ENCODE results near the gene AKAP8L.

The AKAP8L gene

DNA sequence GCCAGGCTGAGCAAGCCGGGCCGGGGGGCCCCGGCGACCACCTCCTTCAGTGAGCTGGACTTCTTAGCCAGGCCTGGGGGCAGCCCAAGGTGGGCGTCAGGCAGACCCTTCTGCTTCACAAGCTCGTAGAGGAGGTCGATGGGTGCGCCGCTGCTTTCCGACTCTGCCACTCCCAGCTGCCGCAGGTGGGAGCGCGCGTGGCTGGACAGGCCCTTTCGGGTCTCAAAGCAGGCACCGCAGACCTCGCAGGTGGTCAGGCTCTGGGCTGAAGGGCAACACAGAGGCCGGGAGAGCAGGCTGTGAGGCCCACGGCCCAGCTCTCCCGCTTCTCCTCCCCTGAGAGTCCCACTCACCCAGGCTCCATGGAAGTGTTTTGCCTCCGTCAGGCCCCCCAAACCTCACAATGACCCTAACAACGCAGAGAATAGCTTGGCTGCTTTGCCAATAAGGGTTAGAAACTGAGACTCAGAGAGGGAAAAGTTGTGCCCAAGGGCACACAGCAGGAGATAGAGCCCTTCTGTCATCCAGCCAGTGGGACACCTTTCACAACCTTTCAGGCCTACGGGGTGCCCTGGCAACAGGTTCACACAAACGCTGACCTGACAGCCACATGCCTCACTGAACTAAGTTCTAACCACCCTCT, 11.2 kb upstream of the AKAP8L start:
- no peak for DNase-seq (ENCODE audit: extremely low spot score)
- CTCF ChIA-PET: interaction anchor here (1.2 to 4.0 kb wide), 2 partner anchors 10 to 126 kb away, joined by 3 to 44 read pairs; partner anchors contain the start of gene AKAP8L
- POLR2A ChIA-PET: no interaction called here
- TF ChIP-seq, protein P1, sequence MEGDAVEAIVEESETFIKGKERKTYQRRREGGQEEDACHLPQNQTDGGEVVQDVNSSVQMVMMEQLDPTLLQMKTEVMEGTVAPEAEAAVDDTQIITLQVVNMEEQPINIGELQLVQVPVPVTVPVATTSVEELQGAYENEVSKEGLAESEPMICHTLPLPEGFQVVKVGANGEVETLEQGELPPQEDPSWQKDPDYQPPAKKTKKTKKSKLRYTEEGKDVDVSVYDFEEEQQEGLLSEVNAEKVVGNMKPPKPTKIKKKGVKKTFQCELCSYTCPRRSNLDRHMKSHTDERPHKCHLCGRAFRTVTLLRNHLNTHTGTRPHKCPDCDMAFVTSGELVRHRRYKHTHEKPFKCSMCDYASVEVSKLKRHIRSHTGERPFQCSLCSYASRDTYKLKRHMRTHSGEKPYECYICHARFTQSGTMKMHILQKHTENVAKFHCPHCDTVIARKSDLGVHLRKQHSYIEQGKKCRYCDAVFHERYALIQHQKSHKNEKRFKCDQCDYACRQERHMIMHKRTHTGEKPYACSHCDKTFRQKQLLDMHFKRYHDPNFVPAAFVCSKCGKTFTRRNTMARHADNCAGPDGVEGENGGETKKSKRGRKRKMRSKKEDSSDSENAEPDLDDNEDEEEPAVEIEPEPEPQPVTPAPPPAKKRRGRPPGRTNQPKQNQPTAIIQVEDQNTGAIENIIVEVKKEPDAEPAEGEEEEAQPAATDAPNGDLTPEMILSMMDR (IDR thresholded peaks at IDR 0.05; ENCODE audit: control extremely low read depth, extremely low read depth, low read depth, missing control alignments): no peak

DNA sequence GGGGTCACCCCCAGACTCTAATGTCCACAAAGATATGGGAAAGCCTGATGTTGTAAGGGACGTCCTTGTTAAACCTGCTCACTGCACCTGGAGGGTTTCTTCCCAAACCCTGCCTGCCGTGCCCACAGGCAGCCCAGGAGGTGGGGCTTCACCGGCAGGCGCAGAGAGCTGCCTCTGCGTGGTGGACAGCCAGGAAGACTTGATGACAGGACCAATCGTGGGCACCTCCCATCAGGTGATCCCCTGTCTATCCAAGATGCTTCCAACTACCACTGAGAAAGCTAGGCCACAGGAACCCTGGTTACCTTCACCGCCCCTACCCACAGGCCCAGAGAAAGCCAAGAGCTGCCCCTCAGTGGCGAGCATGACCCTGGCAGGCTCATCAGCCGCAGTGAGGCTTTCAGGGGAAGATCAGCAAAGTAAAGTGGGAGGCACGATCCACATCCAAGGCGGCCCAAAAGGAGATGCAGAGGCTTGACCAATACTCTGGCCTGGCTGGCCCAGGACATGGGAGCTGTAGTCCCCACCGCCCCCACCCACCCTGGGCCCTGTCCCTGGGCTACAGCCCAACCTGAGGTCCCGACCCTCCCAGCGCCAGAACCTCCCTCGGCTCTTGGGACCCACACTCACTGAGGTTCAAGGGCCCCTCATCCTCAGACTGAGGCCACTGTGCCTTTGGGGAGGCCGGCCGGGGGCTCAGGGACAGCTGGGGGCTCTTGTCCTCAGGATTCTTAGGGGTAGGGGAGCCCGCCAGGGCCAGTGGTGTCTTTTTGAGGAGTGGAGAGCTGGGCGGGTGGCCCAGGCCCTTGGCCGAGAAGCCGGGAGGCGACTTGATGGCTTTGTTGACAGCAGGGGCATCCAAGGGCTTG, 10.4 kb upstream of the AKAP8L start:
- POLR2A ChIA-PET: no interaction called here
- TF ChIP-seq, protein P1 (IDR thresholded peaks at IDR 0.05; ENCODE audit: control extremely low read depth, extremely low read depth, low read depth, missing control alignments): no peak
- no peak for DNase-seq (ENCODE audit: extremely low spot score)
- CTCF ChIA-PET: interaction anchor here (1.2 to 4.0 kb wide), 2 partner anchors 9 to 126 kb away, joined by 3 to 44 read pairs; partner anchors contain the start of gene AKAP8L

DNA sequence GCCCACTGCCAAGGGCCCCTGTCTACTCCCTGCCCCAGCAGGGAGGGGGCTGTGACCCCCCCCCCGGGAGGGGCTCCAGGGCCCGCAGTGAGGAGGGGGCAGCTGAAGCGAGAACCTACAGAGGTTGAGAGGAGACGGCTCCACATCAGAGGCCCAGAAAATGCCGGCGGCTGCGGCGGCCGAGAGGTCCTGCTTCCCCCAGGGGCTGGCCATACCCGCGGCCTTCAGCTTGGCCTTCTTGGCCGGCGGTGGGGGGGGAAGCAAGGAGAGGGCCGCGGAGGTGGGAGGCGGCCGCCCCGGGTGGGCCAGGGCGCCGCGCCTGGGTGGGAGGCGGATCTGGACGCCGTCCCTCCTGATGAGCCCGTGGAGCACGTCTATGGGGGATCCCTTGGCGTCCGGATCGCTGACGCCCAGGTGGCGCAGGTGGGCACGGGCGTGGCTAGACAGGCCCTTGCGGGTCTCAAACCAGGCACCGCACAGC, 9.2 kb upstream of the AKAP8L start:
- DNase-seq (ENCODE audit: extremely low spot score): no peak
- POLR2A ChIA-PET: interaction anchor here (0.6 kb wide), 1 partner anchor 9 kb away, joined by 5 read pairs; no protein-coding TSS in a partner anchor
- CTCF ChIA-PET: interaction anchor here (4.0 kb wide), 1 partner anchor 8 kb away, joined by 44 read pairs; the partner anchor contains the start of gene AKAP8L
- TF ChIP-seq, protein P1 (IDR thresholded peaks at IDR 0.05; ENCODE audit: control extremely low read depth, extremely low read depth, low read depth, missing control alignments): no peak

DNA sequence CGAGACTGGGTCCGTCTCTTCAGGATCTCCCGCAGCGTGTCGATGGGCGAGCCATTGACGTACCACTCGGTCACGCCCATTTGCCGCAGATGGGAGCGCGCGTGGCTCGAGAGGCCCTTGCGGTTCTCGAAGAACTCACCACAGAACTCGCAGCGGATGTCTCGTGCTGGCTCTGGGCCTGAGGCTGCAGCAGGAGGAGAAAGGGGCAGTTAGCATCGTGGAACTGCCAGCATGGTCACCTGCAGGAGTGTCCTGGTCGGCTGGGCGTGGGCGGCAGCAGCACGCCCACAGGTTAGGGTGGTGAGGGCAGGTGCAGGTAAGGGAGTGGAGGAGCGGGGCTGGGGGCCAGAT, 8.5 kb upstream of the AKAP8L start:
- TF ChIP-seq, protein P1 (IDR thresholded peaks at IDR 0.05; ENCODE audit: control extremely low read depth, extremely low read depth, low read depth, missing control alignments): no peak
- no peak for DNase-seq (ENCODE audit: extremely low spot score)
- ChIA-PET CTCF (no interaction called here), POLR2A (no interaction called here)

DNA sequence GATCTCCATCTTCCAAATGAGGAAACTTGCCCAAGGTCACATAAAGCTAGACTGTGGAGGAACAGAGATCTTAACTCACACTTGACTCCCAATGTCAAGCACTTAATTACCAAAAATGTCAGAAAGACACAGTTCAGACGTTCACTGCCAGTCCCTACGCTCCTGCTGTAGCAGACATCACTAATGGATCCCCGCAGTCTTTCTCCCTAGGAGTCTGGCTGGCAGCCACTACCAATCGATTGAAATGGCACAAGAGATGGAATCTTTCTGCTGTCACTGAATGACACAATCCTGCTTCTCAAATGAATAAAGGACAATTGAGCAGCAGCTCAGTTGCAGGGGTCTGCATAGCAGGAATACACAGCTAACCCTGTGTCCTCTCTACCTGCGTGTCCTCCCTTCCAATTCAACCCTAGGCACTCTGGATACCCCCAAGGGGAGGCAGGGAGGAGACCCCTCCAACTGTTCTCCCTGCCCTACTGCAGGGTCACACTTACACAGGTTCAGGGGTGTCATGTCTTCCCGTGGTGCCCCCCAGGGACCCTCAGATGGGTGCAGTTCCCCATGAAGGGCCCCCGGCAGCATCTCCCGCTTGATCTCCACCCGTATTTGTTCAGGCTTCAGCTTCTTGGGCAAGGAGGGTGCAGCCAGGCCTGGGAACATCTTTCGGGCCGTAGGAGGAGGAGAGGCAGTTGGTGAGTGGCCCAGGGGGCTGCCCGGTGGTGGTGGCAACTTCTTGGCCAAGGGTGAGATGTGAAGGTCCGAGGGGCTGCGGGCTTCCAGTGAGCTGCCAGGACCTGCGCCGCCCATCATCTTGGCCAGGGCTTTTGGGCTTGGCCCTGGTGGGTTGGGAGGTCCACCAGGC, 7.9 kb upstream of the AKAP8L start:
- DNase-seq (ENCODE audit: extremely low spot score): no peak
- ChIA-PET CTCF (interaction anchor here (0.7 kb wide), 1 partner anchor 10 kb away, joined by 3 read pairs; no protein-coding TSS in a partner anchor), POLR2A (no interaction called here)
- TF ChIP-seq, protein P1 (IDR thresholded peaks at IDR 0.05; ENCODE audit: control extremely low read depth, extremely low read depth, low read depth, missing control alignments): no peak

All from GM10248 (cell line).